SK-N-SH (cell line): Measurements from ENCODE around the gene HHAT.
A peak's percentile ranks its signal among the peaks of the same experiment; 100 is the strongest.

Source experiments
- CTCF ChIP-seq: fragments of 200-600 bp; sonication (generic); IDR thresholded peaks from 2 replicates; pipeline ENCODE4 v1.6.1; 2017; ENCODE audit warnings: antibody characterized with exemption, mild to moderate bottlenecking, moderate library complexity
- EP300 ChIP-seq, 2 experiments: IDR thresholded peaks; 2 replicates each; pipeline versions ENCODE4 v1.4.0 to v1.6.1; 2012; ENCODE audit warnings: borderline replicate concordance in 1 of 2, low read depth in 1 of 2, low read length in 1 of 2
- FOXJ3 ChIP-seq: sonication (generic); formaldehyde crosslinking; IDR thresholded peaks from 2 replicates; pipeline ENCODE4 v1.5.1; 2020; ENCODE audit warnings: mild to moderate bottlenecking, missing genetic modification reagents
- JUND ChIP-seq: IDR thresholded peaks from 2 replicates; pipeline ENCODE4 v1.4.0; 2012
- POLR2AphosphoS5 ChIP-seq: IDR thresholded peaks from 2 replicates; pipeline ENCODE4 v1.6.1; 2012; ENCODE audit warnings: low read depth, low read length
- RXRA ChIP-seq: IDR thresholded peaks from 2 replicates; pipeline ENCODE4 v1.4.0; 2012; ENCODE audit warnings: low read depth, mild to moderate bottlenecking, borderline replicate concordance
- SIN3A ChIP-seq: IDR thresholded peaks from 2 replicates; pipeline ENCODE4 v1.6.1; 2012; ENCODE audit warnings: low read depth, mild to moderate bottlenecking, low read length, moderate library complexity, borderline replicate concordance
- SMC3 ChIP-seq: IDR thresholded peaks from 2 replicates; pipeline ENCODE4 v1.6.1; 2012; ENCODE audit warnings: low read depth, low read length, improper control_type of control experiment
- TAF1 ChIP-seq: IDR thresholded peaks from 2 replicates; pipeline ENCODE4 v1.6.1; 2012; ENCODE audit warnings: low read depth, mild to moderate bottlenecking, low read length, moderate library complexity, borderline replicate concordance
- TEAD4 ChIP-seq: IDR thresholded peaks from 2 replicates; pipeline ENCODE4 v1.4.0; 2012; ENCODE audit warnings: mild to moderate bottlenecking, borderline replicate concordance; ENCODE audit not compliant: insufficient read depth
- TF ChIP-seq, protein P1 (sequence below): IDR thresholded peaks from 2 replicates; pipeline ENCODE4 v1.6.1; 2012; ENCODE audit warnings: mild to moderate bottlenecking, low read depth, low read length, moderate library complexity
- TF ChIP-seq, protein P2 (sequence below): fragments of 150-350 bp; IDR thresholded peaks from 2 replicates; pipeline ENCODE4 v1.6.1; 2017; ENCODE audit warnings: antibody characterized with exemption, low read length, low read depth, borderline replicate concordance

GRCh38 chr1:210597555-210598134 lies 268.9 kb downstream of the HHAT start:
- TF ChIP-seq, protein P1, sequence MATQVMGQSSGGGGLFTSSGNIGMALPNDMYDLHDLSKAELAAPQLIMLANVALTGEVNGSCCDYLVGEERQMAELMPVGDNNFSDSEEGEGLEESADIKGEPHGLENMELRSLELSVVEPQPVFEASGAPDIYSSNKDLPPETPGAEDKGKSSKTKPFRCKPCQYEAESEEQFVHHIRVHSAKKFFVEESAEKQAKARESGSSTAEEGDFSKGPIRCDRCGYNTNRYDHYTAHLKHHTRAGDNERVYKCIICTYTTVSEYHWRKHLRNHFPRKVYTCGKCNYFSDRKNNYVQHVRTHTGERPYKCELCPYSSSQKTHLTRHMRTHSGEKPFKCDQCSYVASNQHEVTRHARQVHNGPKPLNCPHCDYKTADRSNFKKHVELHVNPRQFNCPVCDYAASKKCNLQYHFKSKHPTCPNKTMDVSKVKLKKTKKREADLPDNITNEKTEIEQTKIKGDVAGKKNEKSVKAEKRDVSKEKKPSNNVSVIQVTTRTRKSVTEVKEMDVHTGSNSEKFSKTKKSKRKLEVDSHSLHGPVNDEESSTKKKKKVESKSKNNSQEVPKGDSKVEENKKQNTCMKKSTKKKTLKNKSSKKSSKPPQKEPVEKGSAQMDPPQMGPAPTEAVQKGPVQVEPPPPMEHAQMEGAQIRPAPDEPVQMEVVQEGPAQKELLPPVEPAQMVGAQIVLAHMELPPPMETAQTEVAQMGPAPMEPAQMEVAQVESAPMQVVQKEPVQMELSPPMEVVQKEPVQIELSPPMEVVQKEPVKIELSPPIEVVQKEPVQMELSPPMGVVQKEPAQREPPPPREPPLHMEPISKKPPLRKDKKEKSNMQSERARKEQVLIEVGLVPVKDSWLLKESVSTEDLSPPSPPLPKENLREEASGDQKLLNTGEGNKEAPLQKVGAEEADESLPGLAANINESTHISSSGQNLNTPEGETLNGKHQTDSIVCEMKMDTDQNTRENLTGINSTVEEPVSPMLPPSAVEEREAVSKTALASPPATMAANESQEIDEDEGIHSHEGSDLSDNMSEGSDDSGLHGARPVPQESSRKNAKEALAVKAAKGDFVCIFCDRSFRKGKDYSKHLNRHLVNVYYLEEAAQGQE, result no peak
- no peak for TF ChIP-seq CTCF
- TF ChIP-seq POLR2AphosphoS5, result no peak
- TF ChIP-seq SMC3, result no peak
- TF ChIP-seq TEAD4, result peak; percentile 22; the same call in 1 of the 2 replicates
- TF ChIP-seq TAF1, result no peak
- TF ChIP-seq JUND, result peak; percentile 54
- peak in 1 of 2 experiments; percentile 20; a peak in 1 of 4 replicates for TF ChIP-seq EP300 (IDR thresholded peaks at IDR 0.05; ENCODE audit: borderline replicate concordance in 1 of 2, low read depth in 1 of 2, low read length in 1 of 2)
- TF ChIP-seq RXRA, result no peak
- no peak for TF ChIP-seq FOXJ3 (CRISPR knock-in tag)
- TF ChIP-seq SIN3A, result no peak
- TF ChIP-seq, protein P2, sequence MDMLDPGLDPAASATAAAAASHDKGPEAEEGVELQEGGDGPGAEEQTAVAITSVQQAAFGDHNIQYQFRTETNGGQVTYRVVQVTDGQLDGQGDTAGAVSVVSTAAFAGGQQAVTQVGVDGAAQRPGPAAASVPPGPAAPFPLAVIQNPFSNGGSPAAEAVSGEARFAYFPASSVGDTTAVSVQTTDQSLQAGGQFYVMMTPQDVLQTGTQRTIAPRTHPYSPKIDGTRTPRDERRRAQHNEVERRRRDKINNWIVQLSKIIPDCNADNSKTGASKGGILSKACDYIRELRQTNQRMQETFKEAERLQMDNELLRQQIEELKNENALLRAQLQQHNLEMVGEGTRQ, result no peak
